H9 (cell line): Measurements from ENCODE around the gene SLMAP. TPM values are rescaled to one million over a fixed set of nuclear protein-coding genes. Genes with fewer than 3 reads are reported as not detected.

Experiments used
- DNase-seq: peaks from one replicate; pipeline ENCODE4 v3.0.0-alpha.2; 2017
- H2AFZ ChIP-seq: one replicate; pipeline ENCODE4 v1.6.1; 2013; ENCODE audit warnings: mild to moderate bottlenecking, low read length, control low read depth, moderate library complexity
- H2AK5ac ChIP-seq: 2 replicates; pipeline ENCODE4 v1.6.1; 2013; ENCODE audit warnings: low read length, control low read depth, mixed read lengths; ENCODE audit not compliant: insufficient read length
- H2BK120ac ChIP-seq: one replicate; pipeline ENCODE4 v1.6.1; 2013; ENCODE audit warnings: low read depth, mild to moderate bottlenecking, low read length, control low read depth, inconsistent platforms; ENCODE audit not compliant: poor library complexity, severe bottlenecking
- H2BK12ac ChIP-seq: 2 replicates; pipeline ENCODE4 v1.6.1; 2013; ENCODE audit warnings: low read length, control low read depth, mixed read lengths, low read depth; ENCODE audit not compliant: insufficient read length
- H2BK15ac ChIP-seq: 2 replicates; pipeline ENCODE4 v1.6.1; 2013; ENCODE audit warnings: low read depth, low read length, control low read depth
- H2BK20ac ChIP-seq: one replicate; pipeline ENCODE4 v1.6.1; 2013; ENCODE audit warnings: low read depth, mild to moderate bottlenecking, low read length, control low read depth, inconsistent platforms; ENCODE audit not compliant: poor library complexity, severe bottlenecking
- H2BK5ac ChIP-seq: 2 replicates; pipeline ENCODE4 v1.6.1; 2013; ENCODE audit warnings: low read length, control low read depth, mixed read lengths; ENCODE audit not compliant: insufficient read length
- H3K14ac ChIP-seq: 2 replicates; pipeline ENCODE4 v1.6.1; 2013; ENCODE audit warnings: low read length, control low read depth; ENCODE audit not compliant: insufficient read depth
- H3K18ac ChIP-seq: 2 replicates; pipeline ENCODE4 v1.6.1; 2013; ENCODE audit warnings: low read depth, mild to moderate bottlenecking, mixed read lengths, low read length, control low read depth; ENCODE audit not compliant: insufficient read length
- H3K23ac ChIP-seq: 2 replicates; pipeline ENCODE4 v1.6.1; 2013; ENCODE audit warnings: low read length, control low read depth, mixed read lengths, low read depth; ENCODE audit not compliant: insufficient read length
- H3K23me2 ChIP-seq: 2 replicates; pipeline ENCODE4 v1.6.1; 2013; ENCODE audit warnings: low read depth, mild to moderate bottlenecking, mixed read lengths, low read length, control low read depth; ENCODE audit not compliant: insufficient read length, poor library complexity, severe bottlenecking
- H3K27ac ChIP-seq: 2 replicates; pipeline ENCODE4 v1.5.1; 2013; ENCODE audit warnings: low read length, control low read depth, mixed read lengths, low read depth; ENCODE audit not compliant: insufficient read length
- H3K27me3 ChIP-seq: 2 replicates; pipeline ENCODE4 v1.6.1; 2013; ENCODE audit warnings: low read length, control low read depth, inconsistent platforms; ENCODE audit not compliant: insufficient read depth
- H3K4ac ChIP-seq: 2 replicates; pipeline ENCODE4 v1.6.1; 2013; ENCODE audit warnings: low read depth, mild to moderate bottlenecking, control low read depth, inconsistent platforms, low read length, moderate library complexity
- H3K4me1 ChIP-seq: 2 replicates; pipeline ENCODE4 v1.6.1; 2013; ENCODE audit warnings: low read length, control low read depth, inconsistent platforms; ENCODE audit not compliant: insufficient read depth
- H3K4me2 ChIP-seq: 2 replicates; pipeline ENCODE4 v1.6.1; 2013; ENCODE audit warnings: low read length, control low read depth, mixed read lengths; ENCODE audit not compliant: insufficient read length, insufficient read depth
- H3K56ac ChIP-seq: 2 replicates; pipeline ENCODE4 v1.6.1; 2013; ENCODE audit warnings: low read depth, mild to moderate bottlenecking, mixed read lengths, low read length, control low read depth; ENCODE audit not compliant: insufficient read length
- H3K79me1 ChIP-seq: 2 replicates; pipeline ENCODE4 v1.6.1; 2013; ENCODE audit warnings: low read depth, mild to moderate bottlenecking, moderate library complexity, low read length, control low read depth, inconsistent platforms; ENCODE audit not compliant: insufficient read depth, poor library complexity, severe bottlenecking
- H3K79me2 ChIP-seq: 2 replicates; pipeline ENCODE4 v1.6.1; 2013; ENCODE audit warnings: low read length, control low read depth, inconsistent platforms; ENCODE audit not compliant: insufficient read depth
- H3K9ac ChIP-seq: 2 replicates; pipeline ENCODE4 v1.6.1; 2013; ENCODE audit warnings: low read length, control low read depth, mixed read lengths; ENCODE audit not compliant: insufficient read length; ENCODE audit errors: extremely low read depth
- H3K9me3 ChIP-seq: one replicate; pipeline ENCODE4 v1.6.1; 2013; ENCODE audit warnings: low read depth, low read length, inconsistent platforms; ENCODE audit not compliant: control insufficient read depth
- H3T11ph ChIP-seq: one replicate; pipeline ENCODE4 v1.6.1; 2013; ENCODE audit warnings: mild to moderate bottlenecking, low read length, control low read depth, inconsistent platforms
- H4K20me1 ChIP-seq: one replicate; pipeline ENCODE4 v1.6.1; 2013; ENCODE audit not compliant: control insufficient read depth, insufficient read length, insufficient read depth
- H4K5ac ChIP-seq: 2 replicates; pipeline ENCODE4 v1.6.1; 2013; ENCODE audit warnings: low read depth, mild to moderate bottlenecking, mixed read lengths, low read length, control low read depth; ENCODE audit not compliant: insufficient read length
- H4K8ac ChIP-seq: replicated peaks from 2 replicates; pipeline ENCODE4 v1.6.1; 2013; ENCODE audit warnings: low read length, control low read depth, mixed read lengths, low read depth; ENCODE audit not compliant: insufficient read length
- H4K91ac ChIP-seq: 2 replicates; pipeline ENCODE4 v1.6.1; 2013; ENCODE audit warnings: low read depth, mild to moderate bottlenecking, moderate library complexity, mixed read lengths, low read length, control low read depth; ENCODE audit not compliant: insufficient read length
- H3K27ac Mint-ChIP-seq, 3 experiments: 2 replicates in 2 of 3; 3 replicates in 1 of 3; pipeline ENCODE4 v1.8.0; 2020 to 2021; ENCODE audit warnings: mixed read lengths in 3 of 3, mild to moderate bottlenecking in 1 of 3, moderate library complexity in 1 of 3
- H3K27me3 Mint-ChIP-seq: 2 replicates; pipeline ENCODE4 v1.8.0; 2021; ENCODE audit warnings: low read depth, mild to moderate bottlenecking, moderate library complexity, mixed read lengths
- H3K36me3 Mint-ChIP-seq, 3 experiments: 2 replicates in 2 of 3; 3 replicates in 1 of 3; pipeline ENCODE4 v1.8.0; 2020 to 2021; ENCODE audit warnings: low read depth in 3 of 3, mixed read lengths in 3 of 3; ENCODE audit not compliant: insufficient read depth in 1 of 3
- H3K4me1 Mint-ChIP-seq, 2 experiments: 2 replicates each; pipeline ENCODE4 v1.8.0; 2020; ENCODE audit warnings: mixed read lengths in 2 of 2
- H3K4me3 Mint-ChIP-seq, 2 experiments: 2 replicates in 1 of 2; 3 replicates in 1 of 2; pipeline ENCODE4 v1.8.0; 2020 to 2021; ENCODE audit warnings: mild to moderate bottlenecking in 2 of 2, mixed read lengths in 2 of 2, moderate library complexity in 1 of 2
- H3K9me3 Mint-ChIP-seq, 2 experiments: 2 replicates in 1 of 2; 3 replicates in 1 of 2; pipeline ENCODE4 v1.8.0; 2020; ENCODE audit warnings: mild to moderate bottlenecking in 2 of 2, mixed read lengths in 2 of 2, moderate library complexity in 1 of 2
- CTCF ChIP-seq: fragments of 200-600 bp; sonication (generic); conservative IDR thresholded peaks from 3 replicates; pipeline ENCODE4 v1.8.0; 2021; ENCODE audit warnings: antibody characterized with exemption, mild to moderate bottlenecking
- whole genome bisulfite sequencing: extraction: QIAGEN DNeasy Blood & Tissue Kit; methylation state at CpG from one replicate; pipeline ENCODE4 v1.1.7; 2013; ENCODE audit warnings: missing lambda C conversion rate, low lambda C conversion rate, mixed read lengths; ENCODE audit not compliant: insufficient read length; ENCODE audit errors: extremely low coverage; 5-methylcytosine and 5-hydroxymethylcytosine counted together
- total RNA-seq: library from RNA; stranded (reverse); gene quantifications from 2 replicates; pipeline ENCODE4 v1.2.1, GENCODE V29; 2021

The SLMAP gene
- total RNA-seq, 1 experiment from 2014 or later, result 65.1 TPM

- H3K36me3 Mint-ChIP-seq, result peaks cover 12 to 29% (median 13%) of the 10 kb centered on the region in 3 experiments; a peak in 6 of 7 replicates
- H3K27ac Mint-ChIP-seq, result peak overlapping the region in 2 of 3 experiments; percentile 98 to 99; a peak in 6 of 7 replicates
- Histone ChIP-seq H3K79me1 (no peaks in the 10 kb centered on the region), H2BK12ac (no peak overlapping the region), H3K4ac (no peak overlapping the region), H3K9ac (peak overlapping the region; percentile 71), H3K79me2 (peaks cover 10% of the 10 kb centered on the region; the same call in 1 of the 2 replicates), H3K4me2 (peak overlapping the region; percentile 92), H2AFZ (no peak overlapping the region), H4K20me1 (no peaks in the 10 kb centered on the region), H3K56ac (no peak overlapping the region), H3K18ac (peak overlapping the region; percentile 75), H3K9me3 (no peaks in the 10 kb centered on the region), H2BK5ac (no peak overlapping the region), H2BK120ac (no peak overlapping the region), H2AK5ac (no peak overlapping the region), H3T11ph (no peak overlapping the region), H3K4me1 (no peaks in the 10 kb centered on the region; the same call in 1 of the 2 replicates), H2BK15ac (no peak overlapping the region), H4K91ac (no peak overlapping the region), H4K5ac (no peak overlapping the region), H3K27ac (no peak overlapping the region), H3K23me2 (peaks cover 13% of the 10 kb centered on the region), H4K8ac (no peak overlapping the region), H3K14ac (peak overlapping the region; percentile 60), H2BK20ac (no peak overlapping the region), H3K23ac (no peak overlapping the region), H3K27me3 (no peaks in the 10 kb centered on the region)
- peaks cover 0 to 3% of the 10 kb centered on the region in 2 experiments; a peak in 1 of 5 replicates for H3K9me3 Mint-ChIP-seq
- no peaks in the 10 kb centered on the region for H3K27me3 Mint-ChIP-seq
- no CpG with 5 or more reads among the region's 84 CpGs for WGBS
- peaks cover 22 to 26% of the 10 kb centered on the region in 2 experiments for H3K4me1 Mint-ChIP-seq
- peak; percentile 33 for DNase-seq
- no peak for TF ChIP-seq CTCF
- H3K4me3 Mint-ChIP-seq, result peak overlapping the region; percentile 96 to 97
Observed at GRCh38 chr3:57756528-57757401, 656 bp downstream of the SLMAP start.
